Measurements from ENCODE around the gene CGB3.
A peak's percentile ranks its signal among the peaks of the same experiment; 100 is the strongest.

The CGB3 gene

DNA sequence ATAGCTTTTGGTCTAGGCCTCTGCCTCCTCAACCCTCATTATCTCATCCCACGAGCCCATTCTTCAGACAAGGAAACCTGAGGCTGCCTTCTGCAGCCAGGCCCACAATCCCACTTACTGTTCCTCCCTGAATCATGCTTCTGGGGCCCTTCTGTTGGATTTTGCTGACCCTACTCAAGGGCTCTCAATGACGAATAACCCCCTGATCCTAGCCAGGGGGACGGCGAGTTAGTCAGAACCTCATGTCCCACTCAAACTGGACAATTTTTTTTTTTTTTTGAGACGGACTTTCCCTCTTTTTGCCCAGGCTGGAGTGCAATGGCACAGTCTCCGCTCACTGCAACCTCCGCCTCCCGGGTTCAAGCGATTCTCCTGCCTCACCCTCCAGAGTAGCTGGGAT, 2.0 kb downstream of the CGB3 start:
- no peak overlapping the region for H3K4me3 ChIP-seq (ENCODE audit: low read length)
- TF ChIP-seq ZNF274 (IDR thresholded peaks at IDR 0.05; ENCODE audit: low read depth, low read length): no peak

DNA sequence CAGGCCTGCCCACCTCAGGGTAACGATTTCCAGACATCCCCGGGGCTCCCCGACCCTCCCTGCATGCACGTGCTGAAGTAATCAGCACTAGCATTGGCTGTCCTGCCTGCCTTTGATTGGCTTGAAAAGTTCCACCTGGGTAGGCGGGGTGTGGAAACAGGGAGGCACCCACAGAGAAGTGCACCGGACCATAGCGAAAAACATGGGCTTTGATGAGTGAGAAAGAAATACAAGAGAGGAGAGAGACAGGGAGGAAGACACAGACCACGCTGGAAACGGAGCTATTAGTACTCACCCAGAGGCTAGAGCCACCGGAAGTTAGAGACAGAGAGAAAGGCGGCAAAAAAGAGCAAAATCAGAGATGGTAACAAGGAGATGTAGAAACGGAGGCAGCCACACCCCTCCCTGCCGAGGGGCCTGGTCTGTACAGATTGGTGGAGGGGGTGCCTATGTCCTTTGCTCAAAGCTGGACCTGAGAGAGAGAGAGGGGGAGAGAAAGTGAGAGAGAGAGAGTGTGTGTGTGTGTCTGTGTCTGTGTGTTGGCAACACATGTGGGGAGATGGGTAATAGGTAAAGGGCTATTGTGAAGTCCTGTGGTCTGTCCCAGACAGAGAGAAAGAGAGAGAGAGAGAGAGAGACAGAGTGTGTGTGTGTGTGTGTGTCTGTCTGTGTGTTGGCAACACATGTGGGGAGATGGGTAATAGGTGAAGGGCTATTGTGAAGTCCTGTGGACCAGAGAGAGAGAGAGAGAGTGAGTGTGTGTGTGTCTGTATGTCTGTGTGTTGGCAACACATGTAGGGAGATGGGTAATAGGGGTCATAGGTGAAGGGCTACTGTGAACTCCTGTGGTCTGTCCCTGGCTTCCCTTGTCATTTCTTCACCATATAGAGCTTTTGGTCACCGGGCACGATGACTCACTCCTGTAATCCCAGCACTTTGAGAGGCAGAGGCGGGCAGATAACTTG, 2.9 kb downstream of the CGB3 start:
- H3K4me3 ChIP-seq (ENCODE audit: low read length): no peak overlapping the region
- no peak for TF ChIP-seq ZNF274 (IDR thresholded peaks at IDR 0.05; ENCODE audit: low read depth, low read length)

DNA sequence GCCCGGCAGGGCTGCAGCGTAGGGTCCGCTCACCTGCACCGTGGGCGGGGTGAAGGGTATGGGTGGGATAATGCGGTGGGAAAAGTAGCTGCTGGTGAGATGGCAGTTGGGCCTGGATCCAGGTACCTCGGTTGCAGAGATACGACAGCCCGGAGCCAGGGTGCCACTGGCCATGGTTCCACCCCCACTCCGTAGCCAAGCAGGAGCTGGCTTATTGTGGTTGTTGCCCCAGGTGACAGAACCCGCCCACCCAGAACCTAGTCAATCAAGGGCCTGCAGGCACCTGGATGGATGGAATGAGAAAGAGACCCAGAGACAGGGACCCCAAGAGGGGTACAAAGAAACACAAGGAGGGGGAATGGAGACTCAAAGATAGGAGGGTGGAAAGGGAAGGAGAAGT, 3.8 kb downstream of the CGB3 start:
- H3K4me3 ChIP-seq (ENCODE audit: low read length): no peak overlapping the region
- no peak for TF ChIP-seq ZNF274 (IDR thresholded peaks at IDR 0.05; ENCODE audit: low read depth, low read length)

- H3K4me3 ChIP-seq (ENCODE audit: low read length): peak overlapping the region; percentile 25; the same call in 1 of the 2 replicates
- TF ChIP-seq ZNF274 (IDR thresholded peaks at IDR 0.05; ENCODE audit: low read depth, low read length): no peak
Observed at GRCh38 chr19:49019242-49019932, 4.7 kb downstream of the CGB3 start.

DNA sequence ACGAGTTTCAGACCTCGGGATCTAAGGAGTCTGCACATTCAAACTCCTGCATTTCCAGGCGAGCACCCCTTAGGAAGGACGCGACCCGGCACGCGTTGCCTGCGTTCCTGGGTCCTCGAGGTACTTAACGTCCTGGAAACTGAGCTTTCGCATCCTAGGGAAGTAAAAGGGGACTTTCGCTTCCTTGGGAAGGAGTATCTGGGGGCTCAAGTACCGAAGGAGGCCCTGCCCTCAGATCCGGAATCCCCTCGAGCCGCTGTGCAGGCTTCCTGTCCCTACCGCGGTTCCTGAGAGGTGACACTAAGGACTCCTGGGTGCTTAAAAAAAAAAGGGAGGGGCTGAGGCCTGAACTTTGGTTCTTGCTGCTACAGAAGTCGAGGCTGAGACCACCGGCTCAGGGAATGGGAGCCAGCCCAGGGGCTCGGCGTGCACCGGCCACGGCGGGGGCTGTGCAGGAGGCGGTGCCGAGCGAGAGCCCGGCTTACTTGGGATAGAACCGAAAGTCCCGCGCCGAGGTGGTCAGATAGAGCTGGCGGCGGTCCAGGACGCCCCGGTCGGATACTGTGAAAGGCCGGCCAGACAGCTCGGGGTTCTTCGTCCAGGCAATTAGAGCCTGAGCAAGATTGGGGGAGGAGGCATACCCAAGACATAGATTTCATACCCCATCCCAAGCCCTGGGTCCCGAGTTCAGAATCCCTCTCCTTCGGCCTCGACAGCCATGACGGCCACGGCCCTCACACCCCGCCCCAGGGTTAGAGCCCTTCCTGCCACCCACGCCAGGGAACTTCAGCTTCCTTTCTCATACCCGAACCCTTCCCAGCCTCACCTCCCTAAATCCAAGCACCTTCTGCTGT, 5.5 kb downstream of the CGB3 start:
- peak overlapping the region; percentile 33; the same call in 1 of the 2 replicates for H3K4me3 ChIP-seq (ENCODE audit: low read length)

DNA sequence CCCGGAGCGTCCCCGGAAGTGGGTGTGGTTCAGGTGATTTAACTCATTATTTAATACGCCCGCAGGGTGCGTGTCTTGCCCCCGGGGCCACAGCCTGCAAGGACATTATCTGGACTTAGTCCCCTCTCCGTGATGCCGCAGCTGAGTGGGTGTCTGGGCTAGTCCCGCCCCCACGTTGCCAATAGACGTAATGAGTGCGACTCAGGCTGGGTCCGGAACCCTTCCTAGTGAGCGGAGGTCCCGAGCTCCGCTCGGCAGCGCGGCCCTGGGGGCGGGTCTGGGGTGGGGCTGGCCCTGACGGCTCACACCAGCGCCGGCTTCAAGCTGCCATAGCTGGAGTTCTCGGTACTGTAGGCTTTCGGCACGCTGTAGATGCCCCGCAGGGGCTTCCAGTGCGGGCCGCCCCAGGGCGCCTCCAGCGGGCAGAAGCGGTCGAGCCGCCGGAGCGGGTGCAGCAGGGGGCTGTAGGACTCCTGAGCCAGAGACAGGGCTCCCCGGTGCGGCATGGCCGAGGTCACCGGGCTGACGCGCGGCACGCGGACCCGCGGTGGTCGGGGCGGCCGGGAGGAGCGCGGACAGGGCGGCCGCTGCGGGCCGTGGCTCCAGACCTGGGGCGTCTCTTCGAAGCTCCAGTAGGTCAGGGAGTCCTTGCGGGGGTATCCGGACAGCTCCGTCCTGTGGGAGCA, 6.3 kb downstream of the CGB3 start:
- TF ChIP-seq ZNF274 (IDR thresholded peaks at IDR 0.05; ENCODE audit: low read depth, low read length): no peak
- peak overlapping the region; percentile 33; the same call in 1 of the 2 replicates for H3K4me3 ChIP-seq (ENCODE audit: low read length)

- no peak for TF ChIP-seq ZNF274 (IDR thresholded peaks at IDR 0.05; ENCODE audit: low read depth, low read length)
- H3K4me3 ChIP-seq (ENCODE audit: low read length): peak within 1 kb of the TSS; percentile 33; the same call in 1 of the 2 replicates
Observed at GRCh38 chr19:49017041-49017665, 7.0 kb downstream of the CGB3 start, which contains the start of gene LHB. Gene LHB, minus strand, starts transcription at chr19:49017091. Its CDS starts 10 bp downstream, at chr19:49017081.

GRCh38 chr19:49016067-49016839, 7.9 kb downstream of the CGB3 start:
- no peak overlapping the region for H3K4me3 ChIP-seq (ENCODE audit: low read length)
- no peak for TF ChIP-seq ZNF274 (IDR thresholded peaks at IDR 0.05; ENCODE audit: low read depth, low read length)

- no peak overlapping the region for H3K4me3 ChIP-seq (ENCODE audit: low read length)
- TF ChIP-seq ZNF274 (IDR thresholded peaks at IDR 0.05; ENCODE audit: low read depth, low read length): no peak
Observed at GRCh38 chr19:49014870-49015255, 9.3 kb downstream of the CGB3 start.

- H3K4me3 ChIP-seq (ENCODE audit: low read length): no peak overlapping the region
- no peak for TF ChIP-seq ZNF274 (IDR thresholded peaks at IDR 0.05; ENCODE audit: low read depth, low read length)
Observed at GRCh38 chr19:49014123-49014869, 9.8 kb downstream of the CGB3 start.

GRCh38 chr19:49011194-49011593, 12.9 kb downstream of the CGB3 start:
- H3K4me3 ChIP-seq (ENCODE audit: low read length): no peak overlapping the region
- TF ChIP-seq ZNF274 (IDR thresholded peaks at IDR 0.05; ENCODE audit: low read depth, low read length): no peak

DNA sequence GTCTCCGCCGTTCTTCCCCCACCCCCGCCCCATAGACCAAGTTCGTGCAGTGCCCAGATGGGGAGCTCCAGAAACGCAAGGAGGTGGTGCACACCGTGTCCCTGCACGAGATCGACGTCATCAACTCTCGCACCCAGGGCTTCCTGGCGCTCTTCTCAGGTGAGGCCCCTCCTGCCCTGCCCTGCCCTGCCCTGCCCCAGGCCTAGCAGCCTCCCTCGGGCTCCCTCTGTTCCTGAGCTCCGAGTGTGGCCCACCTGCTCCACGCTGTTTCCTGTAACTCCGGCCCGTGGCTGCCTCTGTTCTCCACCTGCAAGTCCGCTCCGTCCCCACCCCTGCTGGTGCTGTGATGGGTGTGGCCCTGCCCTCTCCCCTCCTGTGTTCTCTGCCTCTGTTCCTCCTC, 13.7 kb downstream of the CGB3 start:
- TF ChIP-seq ZNF274 (IDR thresholded peaks at IDR 0.05; ENCODE audit: low read depth, low read length): no peak
- no peak overlapping the region for H3K4me3 ChIP-seq (ENCODE audit: low read length)
